ENCODE data around the gene PDIA2.
"Not testable (repeated sequence)": the region's sequence is repeated elsewhere in the genome, so short reads cannot be mapped to it uniquely, and the experiment has no call there.

PDIA2 gene

GRCh38 chr16:283033-283805 is at the start of gene PDIA2:
PDIA2 (plus strand) TSS chr16:283164; CDS start chr16:283170, 6 bp downstream.
- FAIRE-seq = no peak

- FAIRE-seq = no peak
Observed at GRCh38 chr16:234468-235305, 48.3 kb upstream of the PDIA2 start, which contains the start of gene FAM234A. FAM234A (plus strand) TSS chr16:234821; CDS start chr16:254414, 19,593 bp downstream.

GRCh38 chr16:239948-240277 is 43.1 kb upstream of the PDIA2 start:
- no peak for FAIRE-seq

- no peak for FAIRE-seq
Observed at GRCh38 chr16:240559-240958, 42.4 kb upstream of the PDIA2 start.

GRCh38 chr16:242281-242680 is 40.7 kb upstream of the PDIA2 start:
- no peak for FAIRE-seq

GRCh38 chr16:243348-243747 is 39.6 kb upstream of the PDIA2 start:
- FAIRE-seq = no peak

- no peak for FAIRE-seq
Observed at GRCh38 chr16:245105-245504, 37.9 kb upstream of the PDIA2 start.

GRCh38 chr16:247027-247426 is 35.9 kb upstream of the PDIA2 start:
- FAIRE-seq = no peak

- no peak for FAIRE-seq
Observed at GRCh38 chr16:249431-249830, 33.5 kb upstream of the PDIA2 start.

- FAIRE-seq = no peak
Observed at GRCh38 chr16:252366-253337, 30.3 kb upstream of the PDIA2 start.

- FAIRE-seq = no peak
Observed at GRCh38 chr16:253833-254232, 29.1 kb upstream of the PDIA2 start.

GRCh38 chr16:254461-254860 is 28.5 kb upstream of the PDIA2 start:
- FAIRE-seq = no peak

GRCh38 chr16:255183-255582 is 27.8 kb upstream of the PDIA2 start:
- no peak for FAIRE-seq

GRCh38 chr16:258091-258490 is 24.9 kb upstream of the PDIA2 start:
- FAIRE-seq = not testable (repeated sequence)

GRCh38 chr16:259226-259625 is 23.7 kb upstream of the PDIA2 start:
- no peak for FAIRE-seq

GRCh38 chr16:259814-260253 is 23.1 kb upstream of the PDIA2 start:
- FAIRE-seq = no peak

GRCh38 chr16:260326-260725 is 22.6 kb upstream of the PDIA2 start:
- no peak for FAIRE-seq

- FAIRE-seq = no peak
Observed at GRCh38 chr16:261031-261691, 21.8 kb upstream of the PDIA2 start.

GRCh38 chr16:262121-262745 is 20.7 kb upstream of the PDIA2 start:
- no peak for FAIRE-seq

GRCh38 chr16:263182-263774 is 19.7 kb upstream of the PDIA2 start:
- no peak for FAIRE-seq

- no peak for FAIRE-seq
Observed at GRCh38 chr16:263944-264343, 19.0 kb upstream of the PDIA2 start.

Measured in G401.6 (cell line).